T-helper 2 cell treated with Interferon-gamma antibody and Interleukin-4, amounts not matched to agents 5 μg/mL and 100 μg/mL, for 36 hours (primary cell): ENCODE results near the gene JMJD1C.
"Not testable (repeated sequence)": the region's sequence is repeated elsewhere in the genome, so short reads cannot be mapped to it uniquely, and the experiment has no call there.

Source experiments
- DNase-seq: peaks from one replicate; pipeline ENCODE4 v3.0.0; 2021; ENCODE audit warnings: low spot score
- H3K27ac Mint-ChIP-seq: one replicate; pipeline ENCODE4 v1.8.0; 2021; ENCODE audit warnings: mild to moderate bottlenecking, mixed read lengths
- H3K27me3 Mint-ChIP-seq: one replicate; pipeline ENCODE4 v1.8.0; 2021; ENCODE audit warnings: low read depth, mixed read lengths
- H3K36me3 Mint-ChIP-seq: one replicate; pipeline ENCODE4 v1.8.0; 2021; ENCODE audit warnings: low read depth, mixed read lengths
- H3K4me1 Mint-ChIP-seq: one replicate; pipeline ENCODE4 v1.8.0; 2021; ENCODE audit warnings: low read depth, mixed read lengths
- H3K4me3 Mint-ChIP-seq: one replicate; pipeline ENCODE4 v1.8.0; 2022; ENCODE audit warnings: mild to moderate bottlenecking, moderate library complexity, mixed read lengths
- H3K9me3 Mint-ChIP-seq: one replicate; pipeline ENCODE4 v1.8.0; 2021; ENCODE audit warnings: mixed read lengths

The JMJD1C gene

GRCh38 chr10:63154546-63155387, 311.0 kb downstream of the JMJD1C start:
- H3K4me1 Mint-ChIP-seq = peaks cover 3% of the 10 kb centered on the region
- no peak overlapping the region for H3K4me3 Mint-ChIP-seq
- H3K36me3 Mint-ChIP-seq = peaks cover 23% of the 10 kb centered on the region
- no peak for DNase-seq
- H3K9me3 Mint-ChIP-seq = no peaks in the 10 kb centered on the region
- H3K27ac Mint-ChIP-seq = no peak overlapping the region
- H3K27me3 Mint-ChIP-seq = no peaks in the 10 kb centered on the region

GRCh38 chr10:63153868-63154545, 311.8 kb downstream of the JMJD1C start:
- H3K27me3 Mint-ChIP-seq, H3K4me3 Mint-ChIP-seq, H3K4me1 Mint-ChIP-seq, H3K9me3 Mint-ChIP-seq, H3K27ac Mint-ChIP-seq, DNase-seq: not testable (repeated sequence)
- H3K36me3 Mint-ChIP-seq = peaks cover 25% of the 10 kb centered on the region

GRCh38 chr10:63150745-63151144, 315.0 kb downstream of the JMJD1C start:
- Mint-ChIP-seq H3K27me3 (no peaks in the 10 kb centered on the region), H3K9me3 (no peaks in the 10 kb centered on the region), H3K4me3 (no peak overlapping the region), H3K36me3 (peaks cover 38% of the 10 kb centered on the region), H3K4me1 (peaks cover 16% of the 10 kb centered on the region), H3K27ac (no peak overlapping the region)
- DNase-seq = no peak

- Mint-ChIP-seq H3K27ac (no peak overlapping the region), H3K4me3 (no peak overlapping the region), H3K36me3 (peaks cover 20% of the 10 kb centered on the region), H3K4me1 (peaks cover 20% of the 10 kb centered on the region), H3K27me3 (no peaks in the 10 kb centered on the region), H3K9me3 (no peaks in the 10 kb centered on the region)
- no peak for DNase-seq
Observed at GRCh38 chr10:63146503-63146902, 319.3 kb downstream of the JMJD1C start.

GRCh38 chr10:63145782-63146181, 320.0 kb downstream of the JMJD1C start:
- Mint-ChIP-seq H3K27ac (no peak overlapping the region), H3K27me3 (no peaks in the 10 kb centered on the region), H3K36me3 (peaks cover 17% of the 10 kb centered on the region), H3K4me1 (peaks cover 18% of the 10 kb centered on the region), H3K4me3 (no peak overlapping the region), H3K9me3 (no peaks in the 10 kb centered on the region)
- no peak for DNase-seq

GRCh38 chr10:63143987-63144386, 321.8 kb downstream of the JMJD1C start:
- Mint-ChIP-seq H3K4me1 (peaks cover 23% of the 10 kb centered on the region), H3K36me3 (peaks cover 21% of the 10 kb centered on the region), H3K4me3 (no peak overlapping the region), H3K27ac (peak overlapping the region; percentile 70), H3K27me3 (no peaks in the 10 kb centered on the region), H3K9me3 (no peaks in the 10 kb centered on the region)
- no peak for DNase-seq

GRCh38 chr10:63142136-63142535, 323.6 kb downstream of the JMJD1C start:
- peaks cover 18% of the 10 kb centered on the region for H3K36me3 Mint-ChIP-seq
- no peaks in the 10 kb centered on the region for H3K27me3 Mint-ChIP-seq
- no peaks in the 10 kb centered on the region for H3K9me3 Mint-ChIP-seq
- H3K4me1 Mint-ChIP-seq = peaks cover 22% of the 10 kb centered on the region
- no peak for DNase-seq
- no peak overlapping the region for H3K4me3 Mint-ChIP-seq
- H3K27ac Mint-ChIP-seq = no peak overlapping the region

- Mint-ChIP-seq H3K9me3 (no peaks in the 10 kb centered on the region), H3K4me1 (peaks cover 14% of the 10 kb centered on the region), H3K27me3 (no peaks in the 10 kb centered on the region), H3K36me3 (peaks cover 9% of the 10 kb centered on the region), H3K27ac (no peak overlapping the region), H3K4me3 (no peak overlapping the region)
- no peak for DNase-seq
Observed at GRCh38 chr10:63140077-63140476, 325.7 kb downstream of the JMJD1C start.

- Mint-ChIP-seq H3K4me1 (peaks cover 18% of the 10 kb centered on the region), H3K27me3 (no peaks in the 10 kb centered on the region), H3K9me3 (peaks cover 7% of the 10 kb centered on the region), H3K4me3 (no peak overlapping the region), H3K27ac (no peak overlapping the region), H3K36me3 (peaks cover 20% of the 10 kb centered on the region)
- no peak for DNase-seq
Observed at GRCh38 chr10:63137306-63137705, 328.5 kb downstream of the JMJD1C start.

GRCh38 chr10:63133821-63134557, 331.8 kb downstream of the JMJD1C start:
- H3K4me1 Mint-ChIP-seq = peaks cover 12% of the 10 kb centered on the region
- no peak for DNase-seq
- H3K4me3 Mint-ChIP-seq = peak overlapping the region; percentile 93
- peaks cover 14% of the 10 kb centered on the region for H3K36me3 Mint-ChIP-seq
- H3K27ac Mint-ChIP-seq = peak overlapping the region; percentile 97
- H3K27me3 Mint-ChIP-seq = peaks cover 2% of the 10 kb centered on the region
- H3K9me3 Mint-ChIP-seq = peaks cover 19% of the 10 kb centered on the region

GRCh38 chr10:63133056-63133820, 332.5 kb downstream of the JMJD1C start, which contains the start of gene NRBF2:
Gene NRBF2 (plus strand): TSS chr10:63133328. CDS start chr10:63133471, 143 bp downstream.
- peaks cover 19% of the 10 kb centered on the region for H3K9me3 Mint-ChIP-seq
- peaks cover 14% of the 10 kb centered on the region for H3K36me3 Mint-ChIP-seq
- peak; percentile 98 for DNase-seq
- H3K27ac Mint-ChIP-seq = peak within 1 kb of the TSS; percentile 97
- peaks cover 2% of the 10 kb centered on the region for H3K27me3 Mint-ChIP-seq
- peak within 1 kb of the TSS; percentile 93 for H3K4me3 Mint-ChIP-seq
- peaks cover 12% of the 10 kb centered on the region for H3K4me1 Mint-ChIP-seq

- peaks cover 19% of the 10 kb centered on the region for H3K9me3 Mint-ChIP-seq
Observed at GRCh38 chr10:63132651-63133055, 333.1 kb downstream of the JMJD1C start.

GRCh38 chr10:63129888-63130287, 335.9 kb downstream of the JMJD1C start:
- Mint-ChIP-seq H3K9me3 (peaks cover 19% of the 10 kb centered on the region), H3K36me3 (peaks cover 12% of the 10 kb centered on the region), H3K27me3 (peaks cover 2% of the 10 kb centered on the region), H3K4me1 (peaks cover 7% of the 10 kb centered on the region), H3K4me3 (no peak overlapping the region), H3K27ac (no peak overlapping the region)
- no peak for DNase-seq

More at GRCh38 chr10:63132651-63133055, 333.1 kb downstream of the JMJD1C start:
- Mint-ChIP-seq H3K36me3 (peaks cover 14% of the 10 kb centered on the region), H3K4me3 (peak overlapping the region; percentile 93), H3K4me1 (peaks cover 10% of the 10 kb centered on the region), H3K27me3 (peaks cover 2% of the 10 kb centered on the region), H3K27ac (peak overlapping the region; percentile 97)
- no peak for DNase-seq
